GM19324 (cell line): ENCODE data around the gene SHISAL2B.
"Not testable (repeated sequence)": the region's sequence is repeated elsewhere in the genome, so short reads cannot be mapped to it uniquely, and the experiment has no call there.

Experiments
- ATAC-seq: cut with Tn5 transposase; IDR thresholded peaks from one replicate; pipeline ENCODE4 v1.9.1; 2021; ENCODE audit warnings: mild to moderate bottlenecking, moderate library complexity; ENCODE audit not compliant: unreplicated experiment, low FRiP score

SHISAL2B gene

DNA sequence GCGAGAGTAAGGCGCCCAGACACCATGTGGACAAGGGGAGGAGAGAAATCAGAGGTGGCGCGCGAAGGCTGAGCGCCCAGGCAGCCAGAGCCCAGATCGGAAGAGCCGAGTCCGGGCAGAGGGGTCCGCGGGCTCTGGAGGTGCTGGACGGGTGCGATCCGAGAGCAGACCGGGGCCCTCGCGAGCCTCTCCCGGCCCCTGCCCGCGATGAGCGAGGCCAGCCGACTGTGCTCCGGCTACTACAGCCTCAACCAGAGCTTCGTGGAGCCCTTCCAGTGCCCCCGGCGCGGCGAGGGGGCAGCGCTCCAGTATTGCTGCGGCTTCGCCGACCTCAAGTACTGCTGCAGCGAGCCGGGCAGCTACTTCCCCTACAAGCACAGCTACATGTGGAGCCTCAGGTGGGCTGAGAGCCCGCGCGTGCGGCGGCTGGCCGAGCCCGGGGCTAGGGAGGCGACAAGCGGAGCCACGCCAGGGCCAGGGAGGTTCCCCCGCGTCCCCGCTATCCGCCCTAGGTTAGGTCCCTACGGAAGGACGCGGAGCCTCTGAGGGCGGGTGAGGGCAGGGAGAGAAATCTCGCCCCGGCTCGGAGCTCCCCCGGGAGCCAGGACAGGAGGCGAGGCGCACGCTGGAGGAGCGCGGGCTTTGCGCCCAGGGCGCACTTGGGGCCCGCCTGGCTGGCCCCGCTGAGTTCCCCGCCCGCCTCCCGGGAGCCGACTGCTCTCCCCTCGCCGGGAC is at the start of gene SHISAL2B:
SHISAL2B (plus strand) TSS at position 87 of the 735 bp plus-strand sequence; CDS start at position 208, 121 bp downstream.
- ATAC-seq, result no peak

DNA sequence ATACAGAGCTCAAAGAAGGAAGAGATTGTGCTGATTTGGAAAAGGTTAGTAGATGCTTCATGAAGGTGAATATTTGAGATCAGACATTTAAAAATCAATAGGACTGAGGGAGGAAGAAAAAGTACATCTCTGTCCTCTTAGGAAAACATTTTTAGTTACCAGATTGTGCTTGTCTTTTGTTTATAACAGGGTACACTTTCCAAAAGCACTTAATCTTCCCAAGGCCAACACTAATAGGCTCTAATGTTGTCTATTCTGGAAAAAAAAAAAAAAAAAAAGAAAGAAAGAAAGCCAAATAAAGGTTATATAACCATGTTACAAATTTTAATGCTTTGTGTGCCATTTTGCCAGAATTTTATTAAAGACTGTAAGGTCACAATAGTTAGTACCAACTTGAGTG is 45.5 kb upstream of the SHISAL2B start:
- no peak for ATAC-seq

DNA sequence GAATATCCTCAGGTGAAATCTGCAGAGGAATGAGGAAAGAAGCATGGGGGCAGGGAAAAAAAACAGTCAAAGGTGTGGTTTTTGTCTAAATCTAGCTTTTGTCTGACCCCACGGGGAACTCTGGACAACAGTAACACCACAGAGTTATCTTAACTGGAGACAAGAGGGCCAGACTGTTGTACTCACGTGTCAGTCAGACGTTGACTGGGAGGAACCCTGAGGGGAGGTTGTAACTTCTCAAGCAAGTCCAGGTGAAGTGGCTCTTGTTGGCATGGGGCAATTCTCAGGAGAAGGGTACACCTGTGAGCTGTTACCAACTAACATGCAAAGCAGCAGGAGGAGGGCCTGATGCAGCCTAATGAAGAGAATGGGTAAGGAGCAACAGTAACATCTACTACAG is 44.1 kb upstream of the SHISAL2B start:
- ATAC-seq, result no peak

DNA sequence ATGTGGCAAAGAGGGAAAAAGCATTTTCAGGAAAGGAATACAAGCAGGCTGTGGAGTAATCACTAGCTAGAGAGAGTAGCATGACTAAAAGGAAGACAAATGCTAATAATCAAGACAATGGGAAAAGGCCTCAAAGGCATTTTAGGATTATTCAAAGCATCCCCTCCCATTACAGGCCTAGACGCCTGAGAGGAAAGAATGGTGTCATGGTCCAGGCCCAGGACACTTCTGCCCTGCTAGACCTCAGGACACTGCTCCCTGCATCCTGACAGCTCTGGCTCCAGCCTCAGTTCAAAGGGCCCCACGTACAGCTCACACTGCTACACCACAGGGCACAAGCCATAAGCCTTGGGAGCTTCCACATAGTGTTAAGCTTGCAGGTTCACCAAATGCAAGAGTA is 40.8 kb upstream of the SHISAL2B start:
- no peak for ATAC-seq

DNA sequence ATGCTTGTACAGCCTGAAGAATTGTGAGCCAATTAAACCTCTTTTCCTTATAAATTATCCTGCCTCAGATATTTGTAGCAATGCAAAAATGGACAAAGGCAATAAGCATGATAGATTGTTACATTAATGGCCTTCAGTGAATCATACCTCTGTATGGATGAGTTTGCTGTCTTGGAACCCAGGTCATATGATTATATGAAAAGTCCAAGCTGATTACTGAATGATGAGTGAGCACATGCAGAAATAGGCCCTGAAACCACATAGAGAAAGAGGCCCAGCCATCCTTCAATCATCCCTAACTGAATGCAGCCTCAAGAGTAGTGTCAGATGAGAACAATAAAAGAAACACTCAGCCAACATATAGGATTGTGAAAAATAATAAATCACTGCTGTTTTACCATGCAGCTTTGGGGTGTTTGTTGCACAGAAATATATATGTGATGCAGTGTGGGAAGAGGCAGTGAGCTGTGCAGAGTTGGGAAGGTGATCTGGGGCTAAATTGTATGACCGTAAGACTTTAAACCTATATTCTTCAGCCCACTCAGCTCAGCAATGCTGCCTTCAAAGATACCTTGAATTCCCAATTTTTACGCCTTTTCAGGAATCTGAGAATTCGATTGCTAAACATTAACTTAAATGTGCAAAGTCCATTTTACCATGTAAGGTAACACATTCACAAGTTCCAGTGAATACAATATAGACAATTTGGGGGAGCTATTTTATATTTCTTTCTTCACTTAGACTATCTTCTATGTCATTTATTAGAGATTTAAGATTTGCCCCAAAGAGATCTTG is 36.3 kb upstream of the SHISAL2B start:
- ATAC-seq, result no peak

DNA sequence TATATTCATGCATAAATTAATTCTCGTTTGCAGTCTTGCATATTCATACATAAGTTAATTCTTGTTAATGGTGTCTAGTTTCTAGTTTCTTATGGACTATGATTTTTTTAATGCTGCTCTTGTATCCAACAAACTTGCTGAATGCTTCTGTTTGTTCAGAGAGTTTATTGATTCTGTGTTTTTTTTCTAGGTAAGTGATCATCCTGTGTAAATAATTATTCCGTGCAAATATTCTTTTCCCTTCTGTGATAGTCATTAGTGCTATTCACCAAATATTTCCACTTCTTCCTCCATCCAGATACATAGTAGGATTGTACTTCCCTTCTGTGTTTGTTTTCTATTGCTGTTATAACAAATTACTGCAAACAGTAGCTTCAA is 35.8 kb upstream of the SHISAL2B start:
- no peak for ATAC-seq

DNA sequence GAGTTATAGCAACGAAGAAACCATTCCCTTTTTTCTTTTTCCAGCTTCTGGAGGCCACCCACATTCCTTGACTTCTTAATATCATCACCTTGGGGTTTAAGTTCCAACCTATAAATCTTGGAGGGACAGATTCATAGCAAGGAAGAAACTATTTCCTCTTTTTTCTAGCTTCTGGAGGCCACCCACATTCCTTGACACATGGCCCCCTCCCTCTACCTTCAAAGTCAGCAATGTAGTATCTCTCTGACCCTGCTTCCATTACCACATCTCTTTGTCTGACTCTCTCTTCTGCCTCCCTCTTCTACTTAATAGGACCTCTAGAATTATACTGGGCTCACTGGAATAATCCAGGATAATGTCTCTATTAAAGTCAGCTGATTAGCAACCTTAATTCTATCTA is 34.7 kb upstream of the SHISAL2B start:
- ATAC-seq, result no peak

DNA sequence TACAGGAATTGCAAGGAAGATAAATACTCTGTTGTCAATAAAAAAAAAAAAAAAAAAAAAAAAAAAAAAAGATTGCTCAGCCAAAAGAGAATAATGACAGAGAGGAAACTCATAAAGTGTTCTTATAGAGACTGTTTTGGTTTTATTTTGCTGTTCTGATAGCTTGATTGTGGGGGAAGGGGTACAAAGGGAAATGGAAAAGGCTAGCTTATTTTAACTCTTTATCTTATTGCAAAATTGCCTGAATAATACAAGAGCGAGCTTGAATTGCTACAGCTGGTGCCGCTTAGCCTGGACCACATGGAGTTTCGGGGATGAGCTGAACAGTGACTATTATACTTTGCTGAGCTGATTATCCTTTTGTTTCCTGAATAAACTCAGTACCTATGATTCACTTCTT is 31.0 kb upstream of the SHISAL2B start:
- no peak for ATAC-seq

DNA sequence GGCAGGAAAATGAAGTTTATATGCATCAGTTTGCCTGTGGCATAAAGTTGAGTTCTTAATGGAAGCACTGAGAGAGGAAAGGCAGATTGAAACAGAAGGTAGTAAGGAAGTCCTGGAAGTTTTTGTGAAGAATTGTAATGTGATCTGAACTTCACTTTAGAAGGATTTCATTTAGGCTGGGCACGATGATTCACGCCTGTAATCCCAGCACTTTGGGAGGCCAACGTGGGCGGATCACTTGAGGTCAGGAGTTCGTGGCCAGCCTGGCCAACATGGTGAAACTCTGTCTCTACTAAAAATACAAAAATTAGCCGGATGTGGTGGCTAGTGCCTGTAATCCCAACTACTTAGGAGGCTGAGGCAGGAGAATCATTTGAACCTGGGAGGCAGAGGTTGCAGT is 27.1 kb upstream of the SHISAL2B start:
- ATAC-seq, result not testable (repeated sequence)

DNA sequence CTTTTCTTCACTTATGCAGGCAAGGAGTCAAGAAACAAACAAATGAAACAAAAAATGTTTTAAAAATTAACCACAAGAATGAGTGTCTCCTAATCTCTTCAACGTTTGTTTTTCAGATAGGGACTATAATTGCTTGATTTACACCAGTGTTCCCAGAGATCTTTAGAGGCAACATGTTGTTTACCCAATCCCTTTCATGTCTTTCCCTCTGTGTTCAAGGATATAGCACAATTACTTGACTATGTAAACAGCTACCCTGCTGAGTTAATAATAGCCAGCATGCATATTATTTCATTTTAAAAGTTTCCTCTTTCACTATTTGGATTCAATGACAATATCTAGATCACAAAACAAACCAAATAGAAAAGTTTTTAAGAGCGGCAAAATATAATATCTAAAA is 25.1 kb upstream of the SHISAL2B start:
- no peak for ATAC-seq

DNA sequence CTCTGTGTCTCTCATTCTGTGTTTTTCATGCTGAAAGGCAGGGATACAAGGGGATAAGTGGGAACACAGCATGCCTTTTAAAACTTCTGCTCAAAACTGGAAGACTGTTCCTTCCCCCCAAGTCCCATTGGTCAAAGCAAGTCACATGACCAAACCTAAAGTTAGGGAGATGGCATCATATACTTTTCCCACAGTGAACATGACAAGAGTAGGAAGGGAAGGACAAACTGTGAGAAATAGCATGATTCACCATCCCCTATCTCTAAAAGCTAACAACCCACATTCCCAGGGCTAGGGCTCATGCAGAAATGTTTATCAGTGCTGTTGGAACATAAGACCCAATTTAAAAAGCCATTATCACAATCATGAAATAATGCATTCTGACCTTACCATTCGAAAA is 24.2 kb upstream of the SHISAL2B start:
- ATAC-seq, result no peak

DNA sequence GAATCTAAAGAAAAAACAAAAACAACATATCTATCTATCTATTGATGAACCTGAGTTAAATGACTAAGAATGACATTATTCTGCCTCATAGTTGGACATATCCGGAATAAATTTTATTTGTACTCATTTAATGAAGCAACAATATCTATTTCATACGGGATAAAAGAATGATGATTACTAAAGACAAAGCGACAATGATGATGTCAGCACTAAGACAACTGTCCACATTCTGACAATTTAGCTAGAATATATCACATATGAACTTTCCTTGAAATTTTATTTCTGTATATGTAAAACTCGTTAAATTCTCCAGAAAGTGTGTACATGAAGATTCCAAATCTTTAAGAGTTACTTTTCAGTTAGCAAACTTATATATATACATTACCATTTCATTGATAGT is 23.2 kb upstream of the SHISAL2B start:
- ATAC-seq, result no peak

DNA sequence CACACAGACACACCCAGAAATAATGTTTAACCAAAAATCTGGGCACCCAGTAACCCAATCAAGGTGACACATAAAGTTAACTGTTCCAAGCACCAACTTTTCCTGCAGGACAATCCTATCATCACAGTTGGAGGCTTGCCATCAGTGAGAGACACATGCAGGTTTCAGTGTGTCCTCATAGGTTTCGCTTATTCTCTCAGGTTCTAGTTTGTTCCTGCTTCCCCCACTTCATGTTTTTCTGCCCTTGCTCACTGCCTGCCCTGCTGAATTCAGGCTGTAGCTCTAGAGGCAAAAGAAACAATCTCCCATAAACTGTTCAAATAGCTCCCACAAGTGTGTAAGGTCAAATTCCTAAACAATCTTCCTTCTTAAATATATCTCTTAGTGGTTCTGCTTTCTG is 20.0 kb upstream of the SHISAL2B start:
- ATAC-seq, result no peak

DNA sequence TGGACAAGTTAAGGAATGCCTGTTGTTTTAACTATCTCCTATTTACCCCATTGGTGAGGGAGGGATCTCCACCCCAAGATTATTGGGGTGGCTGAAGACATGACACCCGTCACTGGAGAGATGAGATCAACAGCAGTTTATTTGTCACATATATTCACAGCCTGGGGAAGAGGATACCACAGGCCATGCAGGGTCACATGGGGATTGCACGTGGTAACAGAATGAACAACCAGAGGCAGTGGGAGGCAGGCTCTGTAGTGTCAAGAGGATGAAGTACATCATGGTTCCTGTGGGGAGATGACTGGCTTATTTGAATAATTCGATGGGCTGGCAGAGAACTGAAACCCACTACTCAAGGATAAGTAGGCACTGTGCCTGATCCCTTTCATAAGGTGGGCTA is 18.6 kb upstream of the SHISAL2B start:
- no peak for ATAC-seq

DNA sequence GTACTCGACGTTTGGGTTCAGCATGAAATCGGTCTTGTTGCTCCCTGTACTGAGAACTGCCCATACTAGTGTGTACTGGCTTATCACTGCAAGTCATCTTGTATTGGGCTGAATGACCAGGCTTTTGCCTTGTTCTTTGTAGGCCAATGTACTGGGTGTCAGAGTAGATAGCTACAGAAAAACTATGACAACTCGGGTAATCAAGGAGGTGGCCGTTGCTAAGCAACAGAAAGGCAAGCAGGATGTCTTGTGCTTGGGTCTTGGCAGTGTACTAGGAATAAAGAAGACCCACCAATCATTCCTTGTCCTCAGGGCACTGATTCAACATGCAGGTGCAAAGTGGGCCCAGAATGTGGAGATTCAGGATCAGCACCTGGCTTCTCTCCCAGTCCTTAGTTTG is 11.9 kb upstream of the SHISAL2B start:
- no peak for ATAC-seq

DNA sequence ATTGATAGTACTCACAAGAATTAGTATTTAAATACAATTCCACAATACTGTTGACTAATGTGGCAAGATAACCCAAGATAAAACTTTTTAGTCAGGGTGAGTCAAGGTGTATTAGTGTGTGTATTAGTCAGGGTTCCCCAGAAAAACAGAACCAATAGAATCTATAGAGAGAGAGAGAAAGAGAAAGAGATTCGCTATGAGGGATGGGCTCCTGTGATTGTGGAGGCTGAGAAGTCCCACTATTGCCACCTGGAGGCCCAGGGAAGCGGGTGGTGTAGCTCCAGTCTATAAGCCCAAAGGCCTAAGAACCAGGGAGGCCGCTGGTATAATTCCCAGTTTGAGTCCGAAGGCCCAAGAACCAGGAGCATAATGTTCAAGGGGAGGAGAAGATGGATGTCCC is 10.0 kb upstream of the SHISAL2B start:
- ATAC-seq, result no peak

DNA sequence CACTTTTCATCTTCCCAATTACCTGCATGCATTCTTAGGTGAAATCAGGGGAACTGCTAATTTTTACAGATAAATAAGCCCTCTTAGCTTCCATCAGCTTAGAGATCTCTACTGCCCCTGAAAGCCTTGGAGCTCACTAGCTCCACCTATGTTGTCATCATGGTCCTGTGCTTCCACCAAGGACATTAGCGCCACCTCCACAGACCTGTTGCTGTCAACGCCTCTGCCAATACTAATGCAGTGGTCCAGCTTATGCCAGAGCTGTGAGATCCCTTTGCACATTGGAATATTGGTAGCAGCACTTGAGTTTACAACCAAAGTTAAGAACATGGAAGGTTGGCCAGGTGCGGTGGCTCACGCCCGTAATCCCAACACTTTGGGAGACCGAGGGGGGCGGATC is 7.7 kb upstream of the SHISAL2B start:
- ATAC-seq, result no peak

DNA sequence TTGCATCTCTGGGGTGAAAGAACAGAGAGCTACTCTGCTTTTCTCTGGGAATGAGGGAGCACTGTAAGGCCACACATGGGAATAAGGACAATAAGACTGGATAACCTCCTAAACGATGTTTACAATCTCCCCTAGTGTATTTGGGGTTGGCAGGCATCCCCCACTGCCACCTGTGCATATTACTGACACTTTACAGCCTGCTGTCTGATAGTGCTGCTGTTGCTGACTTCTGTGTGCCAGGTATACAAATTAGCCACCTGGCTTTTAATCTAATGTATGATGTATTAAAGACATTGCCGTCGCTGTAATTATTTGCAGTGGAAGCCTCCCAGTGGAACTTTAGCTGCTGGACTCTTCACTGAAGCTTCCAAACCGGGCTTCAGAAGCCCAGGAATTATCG is 4.4 kb upstream of the SHISAL2B start:
- ATAC-seq, result no peak

DNA sequence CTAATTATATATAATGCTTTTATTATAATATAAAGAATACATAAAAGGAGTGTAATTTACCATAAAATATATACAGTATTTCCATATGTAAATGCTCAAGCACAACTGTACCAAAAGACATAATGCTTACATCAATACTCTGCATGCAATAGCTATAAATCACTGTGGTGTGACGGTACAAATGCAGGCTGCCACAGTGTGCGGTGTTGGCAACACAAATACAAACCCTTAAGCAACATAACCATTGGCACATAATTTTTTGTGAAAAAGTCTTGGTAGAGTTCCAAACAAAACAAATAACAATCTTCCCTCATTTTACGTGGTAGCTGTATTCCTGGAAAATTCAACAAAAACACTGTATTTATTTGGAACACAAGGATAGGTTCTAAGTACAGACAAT is 1.9 kb upstream of the SHISAL2B start:
- ATAC-seq, result no peak

DNA sequence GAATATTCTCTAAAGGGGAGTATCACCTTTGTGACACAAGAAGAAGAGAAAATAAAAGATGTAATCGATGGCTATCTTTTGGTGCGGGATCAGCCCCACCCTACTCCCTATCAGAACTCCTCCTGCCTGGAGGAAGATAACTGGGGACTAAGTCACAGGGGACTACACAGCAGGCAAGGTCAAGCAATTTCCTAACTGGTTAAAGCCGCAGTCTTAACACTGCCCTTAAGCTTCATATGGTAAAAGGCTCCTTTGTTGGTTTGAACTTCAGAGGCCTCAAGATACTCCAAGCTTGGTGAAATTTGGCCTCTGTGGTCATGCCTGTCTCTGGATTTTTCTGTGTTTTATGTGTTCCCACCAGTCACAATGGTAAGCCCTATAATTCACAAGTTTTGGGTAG is 1.3 kb upstream of the SHISAL2B start:
- ATAC-seq, result no peak

DNA sequence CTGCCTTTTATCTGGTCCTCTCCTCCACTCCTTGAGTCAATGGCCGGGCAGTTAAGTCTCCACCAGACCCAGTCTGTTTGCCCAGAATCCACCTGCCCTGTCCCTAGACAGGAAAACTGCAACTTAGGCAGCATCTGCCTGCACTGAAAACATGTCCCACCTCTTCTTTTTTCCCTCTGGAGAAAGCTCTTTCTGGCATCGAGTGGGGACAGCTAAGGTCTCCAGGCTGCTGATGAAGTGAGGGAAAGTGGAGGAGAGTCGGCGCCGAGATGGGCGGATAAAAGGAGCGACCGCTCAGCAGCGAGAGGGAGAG is 243 bp upstream of the SHISAL2B start:
- ATAC-seq, result no peak

DNA sequence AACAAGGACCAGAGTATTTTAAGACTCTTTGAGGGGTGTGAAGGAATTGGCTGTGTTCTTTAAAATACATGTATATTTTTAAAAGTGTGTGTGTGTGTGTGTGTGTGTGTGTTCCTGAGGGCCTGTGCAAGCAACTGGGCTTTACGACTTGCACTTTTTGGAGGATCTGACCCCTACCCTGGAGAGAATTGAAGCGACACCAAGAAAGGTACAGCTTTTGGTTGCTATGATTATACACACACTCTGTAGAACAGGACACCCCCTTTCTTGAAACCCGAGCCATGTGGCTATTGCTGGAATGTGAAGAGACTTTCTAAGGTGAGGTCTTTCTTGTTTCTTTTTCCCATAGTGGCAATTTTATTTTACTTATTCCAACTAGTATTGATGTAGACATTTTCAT is 988 bp downstream of the SHISAL2B start:
- ATAC-seq, result no peak
